Thyroid gland (tissue), 4 donors: ENCODE results near the gene IQSEC2. TPM values are rescaled to one million over a fixed set of nuclear protein-coding genes. Genes with fewer than 3 reads are reported as not detected.

Experiments used
- small RNA-seq: library from RNA; depleted of rRNA; stranded (forward); fragments of <200 nt; gene quantifications from one replicate; pipeline ENCODE3, GENCODE V24; 2016
- total RNA-seq, 4 donors: library from RNA; depleted of rRNA; stranded (reverse); fragments of >200 nt; gene quantifications; one replicate each; pipeline ENCODE4 v1.2.3, GENCODE V29; 2016

IQSEC2 gene
- total RNA-seq, 4 donors from 2014 or later: 14.1 to 23.7 (median 17.2) TPM

Small RNAs within 50 kb of the gene (small RNA-seq; reads per million reads assigned to genes)
- gene RF00019: not detected

Other genes starting within 250 kb of the IQSEC2 start
- gene GPR173, start 232.8 kb downstream of the IQSEC2 start, total RNA-seq: 1 to 10 TPM in 2 of 4 donors, under 1 TPM in 2; 0.78 to 1.3 (median 1.1) TPM
- 10 to 100 TPM; 30.9 to 83.1 (median 49.1) TPM for gene TSPYL2, start 199.2 kb downstream of the IQSEC2 start, total RNA-seq
- 10 to 100 TPM; 15.5 to 41.5 (median 21.8) TPM for gene KANTR, start 187.4 kb downstream of the IQSEC2 start, total RNA-seq
- 100 to 1,000 TPM in 3 of 4 donors, 10 to 100 TPM in 1; 99.7 to 178 (median 114) TPM for gene KDM5C, start 56.4 kb downstream of the IQSEC2 start, total RNA-seq
- gene SMC1A, start 141.1 kb upstream of the IQSEC2 start, total RNA-seq: 10 to 100 TPM; 35.0 to 43.7 (median 36.9) TPM
- gene RIBC1, start 141.3 kb upstream of the IQSEC2 start, total RNA-seq: 1 to 10 TPM; 1.4 to 3.8 (median 3.0) TPM
- gene HSD17B10, start 152.8 kb upstream of the IQSEC2 start, total RNA-seq: 100 to 1,000 TPM in 2 of 4 donors, 10 to 100 TPM in 2; 88.8 to 122 (median 104) TPM